A549 (cell line): ENCODE data around the gene RTN4IP1. TPM values are rescaled to one million over a fixed set of nuclear protein-coding genes. Genes with fewer than 3 reads are reported as not detected.
"Not testable (repeated sequence)": the region's sequence is repeated elsewhere in the genome, so short reads cannot be mapped to it uniquely, and the experiment has no call there.

Experiments
- ATAC-seq, 2 experiments: fragments of 200-7000 bp in 1 of 2; fragments of >200 bp in 1 of 2; cut with Nextera tagmentation in 1 of 2; cut with Tn5 transposase in 1 of 2; 3 replicates each; pipeline versions ENCODE4 v1.8.0 to v1.9.1; 2018 to 2020; ENCODE audit warnings: mild to moderate bottlenecking in 1 of 2, moderate library complexity in 1 of 2
- CTCF ChIA-PET: fragments of 300-600 bp; sonication (Branson Sonifier 250); formaldehyde crosslinking; extraction: SDS; loops from one replicate; lab custom pipeline; 2021; ENCODE audit warnings: antibody characterized with exemption, inconsistent platforms; lab: Yijun Ruan, JAX
- POLR2A ChIA-PET: fragments of 350-600 bp; formaldehyde crosslinking; extraction: SDS; loops from one replicate; lab custom pipeline; 2021; ENCODE audit warnings: antibody characterized with exemption, inconsistent platforms; lab: Yijun Ruan, JAX
- DNase-seq, 2 experiments: peaks; one replicate each; pipeline versions ENCODE4 v3.0.0 to v3.0.0-alpha.2; 2011 to 2016; ENCODE audit warnings: low read depth in 1 of 2, low spot score in 1 of 2
- FAIRE-seq: peaks from 2 replicates; lab custom pipeline; 2011; peaks lifted over from hg19 to GRCh38; lab: Jason Lieb, UNC
- H3K27ac ChIP-seq, 2 experiments: fragments of >200 bp; sonication (Bioruptor Twin); formaldehyde crosslinking; 3 replicates each; pipeline ENCODE4 v1.5.1; 2016 to 2017
- H3K4me1 ChIP-seq: fragments of >200 bp; sonication (Bioruptor Twin); formaldehyde crosslinking; 3 replicates; pipeline ENCODE4 v1.6.1; 2016
- H3K4me2 ChIP-seq: fragments of >200 bp; sonication (Bioruptor Twin); formaldehyde crosslinking; 3 replicates; pipeline ENCODE4 v1.6.1; 2016
- H3K4me3 ChIP-seq: fragments of >200 bp; sonication (Bioruptor Twin); formaldehyde crosslinking; 3 replicates; pipeline ENCODE4 v1.5.1; 2016
- H3K9me3 ChIP-seq: fragments of >200 bp; sonication (Bioruptor Twin); formaldehyde crosslinking; 3 replicates; pipeline ENCODE4 v1.6.1; 2016
- BHLHE40 ChIP-seq: IDR thresholded peaks from 2 replicates; pipeline ENCODE4 v1.6.1; 2012; ENCODE audit warnings: low read depth, low read length, inconsistent platforms
- CBX2 ChIP-seq: fragments of 200-600 bp; sonication (generic); IDR thresholded peaks from 2 replicates; pipeline ENCODE4 v1.6.1; 2016; ENCODE audit warnings: low read depth, mild to moderate bottlenecking, borderline replicate concordance
- CBX8 ChIP-seq: fragments of 200-600 bp; sonication (generic); IDR thresholded peaks from 2 replicates; pipeline ENCODE4 v1.6.1; 2016
- CTCF ChIP-seq: fragments of >200 bp; sonication (Bioruptor Twin); formaldehyde crosslinking; IDR thresholded peaks from 3 replicates; pipeline ENCODE4 v1.5.1; 2016
- EP300 ChIP-seq, 2 experiments: fragments of >200 bp; sonication (Bioruptor Twin); formaldehyde crosslinking; IDR thresholded peaks; 2 replicates in 1 of 2; 3 replicates in 1 of 2; pipeline ENCODE4 v1.6.1; 2016 to 2017
- FOSL2 ChIP-seq, 2 experiments: fragments of 450-650 bp in 1 of 2; fragments of >200 bp in 1 of 2; sonication (Bioruptor Twin) in 1 of 2; formaldehyde crosslinking; IDR thresholded peaks; 2 replicates each; pipeline versions ENCODE4 v1.5.0 to v1.6.1; 2016 to 2020; ENCODE audit warnings: mild to moderate bottlenecking in 1 of 2, moderate library complexity in 1 of 2
- HDAC2 ChIP-seq: fragments of 200-600 bp; sonication (generic); IDR thresholded peaks from 2 replicates; pipeline ENCODE4 v1.6.1; 2016
- HEYL ChIP-seq: fragments of 250-450 bp; sonication (Bioruptor Pico); IDR thresholded peaks from 2 replicates; pipeline ENCODE4 v1.8.0; 2021; ENCODE audit warnings: mild to moderate bottlenecking, moderate library complexity
- HOXA7 ChIP-seq: fragments of 250-450 bp; sonication (Bioruptor Pico); IDR thresholded peaks from 2 replicates; pipeline ENCODE4 v1.5.0; 2020; ENCODE audit warnings: mild to moderate bottlenecking, moderate library complexity
- JUNB ChIP-seq: fragments of >200 bp; sonication (Bioruptor Twin); formaldehyde crosslinking; IDR thresholded peaks from 2 replicates; pipeline ENCODE4 v1.6.1; 2016
- KDM1A ChIP-seq: fragments of 200-600 bp; sonication (generic); IDR thresholded peaks from 2 replicates; pipeline ENCODE4 v1.6.1; 2016; ENCODE audit warnings: low read depth, mild to moderate bottlenecking
- KDM5A ChIP-seq: fragments of 200-600 bp; sonication (generic); IDR thresholded peaks from 2 replicates; pipeline ENCODE4 v1.6.1; 2016; ENCODE audit warnings: antibody characterized with exemption, mild to moderate bottlenecking
- MAX ChIP-seq: IDR thresholded peaks from 2 replicates; pipeline ENCODE4 v1.6.1; 2012
- NFE2L2 ChIP-seq: fragments of 150-350 bp; conservative IDR thresholded peaks from 2 replicates; pipeline ENCODE4 v1.6.1; 2014; ENCODE audit warnings: low read length
- PBX3 ChIP-seq: IDR thresholded peaks from 2 replicates; pipeline ENCODE4 v1.6.1; 2012
- SMC3 ChIP-seq: fragments of >200 bp; sonication (Bioruptor Twin); formaldehyde crosslinking; IDR thresholded peaks from 3 replicates; pipeline ENCODE4 v1.6.1; 2018; ENCODE audit warnings: inconsistent platforms
- TP53 ChIP-seq: fragments of 250-450 bp; sonication (Bioruptor Pico); IDR thresholded peaks from 2 replicates; pipeline ENCODE4 v1.5.0; 2021; ENCODE audit warnings: mild to moderate bottlenecking, moderate library complexity
- WGBS: methylation state at CpG from one replicate; pipeline ENCODE4 v1.1.6; 2017; ENCODE audit errors: missing lambda C conversion rate; 5-methylcytosine and 5-hydroxymethylcytosine counted together
- polyA plus RNA-seq, 4 experiments: library from polyadenylated mRNA; depleted of rRNA in 3 of 4; stranded (reverse); fragments of >200 nt; fragmentation: RNase III in 1 of 4; extraction: RNeasy Plus Mini Kit Qiagen cat#74134 plus additional on column Dnase treatment in 1 of 4; gene quantifications; 2 replicates in 3 of 4; 3 replicates in 1 of 4; pipeline ENCODE4 v1.2.3, GENCODE V29; 2011 to 2017

RTN4IP1 gene
- polyA plus RNA-seq, 2 of the 4 experiments (the other 2 are of a cell fraction) = 13.9 to 15.1 TPM

GRCh38 chr6:106560996-106561685 lies 68.2 kb downstream of the RTN4IP1 start:
- peaks cover 36% of the 10 kb centered on the region for H3K4me1 ChIP-seq
- ChIA-PET CTCF (interaction anchor here (0.8 to 17.8 kb wide), 12 partner anchors 9 to 419 kb away, joined by 3 to 195 read pairs (median 4); no protein-coding TSS in a partner anchor), POLR2A (no interaction called here)
- TF ChIP-seq JUNB (peak; percentile 49; the same call in 1 of the 2 replicates), KDM1A (no peak), CBX2 (no peak), FOSL2 (IDR thresholded peaks at IDR 0.05) (peak; percentile 36; the same call in 1 of the 2 replicates), FOSL2 (CRISPR knock-in tag; IDR thresholded peaks at IDR 0.05) (peak; percentile 63; the same call in 1 of the 2 replicates), HOXA7 (CRISPR knock-in tag) (no peak), SMC3 (0 out of 3 replicates have a peak, but pooled peaks have one; percentile 7), CTCF (no peak)
- H3K4me3 ChIP-seq = no peak overlapping the region
- no peaks in the 10 kb centered on the region for H3K9me3 ChIP-seq
- H3K4me2 ChIP-seq = peak overlapping the region; percentile 41
- H3K27ac ChIP-seq = peak overlapping the region in 1 of 2 experiments; percentile 71; a peak in 3 of 6 replicates
- FAIRE-seq (no peak), DNase-seq (no peak), ATAC-seq (no peak; a peak in 1 of 6 replicates)
- WGBS = 69% methylated on average over 7 of the region's 7 CpGs

GRCh38 chr6:106559659-106560058 lies 69.6 kb downstream of the RTN4IP1 start:
- H3K4me3 ChIP-seq, H3K4me2 ChIP-seq, POLR2A ChIA-PET, FAIRE-seq, H3K9me3 ChIP-seq, DNase-seq, ATAC-seq: not testable (repeated sequence)
- Histone ChIP-seq H3K4me1 (peaks cover 36% of the 10 kb centered on the region), H3K27ac (peak overlapping the region in 1 of 2 experiments; percentile 48; a peak in 2 of 6 replicates)
- CTCF ChIA-PET = interaction anchor here (2.0 to 17.8 kb wide), 2 partner anchors 117 to 220 kb away, joined by 4 to 195 read pairs; no protein-coding TSS in a partner anchor
- 84% methylated on average over 5 of the region's 5 CpGs for WGBS

GRCh38 chr6:106558364-106558763 lies 70.9 kb downstream of the RTN4IP1 start:
- 92% methylated on average over 4 of the region's 4 CpGs for WGBS
- Histone ChIP-seq H3K4me1 (peaks cover 36% of the 10 kb centered on the region), H3K4me3 (no peak overlapping the region), H3K9me3 (no peaks in the 10 kb centered on the region)
- FAIRE-seq (no peak), ATAC-seq (no peak)
- TF ChIP-seq MAX = no peak
- TF ChIP-seq HDAC2 = no peak
- TF ChIP-seq TP53 (CRISPR knock-in tag) = no peak
- no peak for TF ChIP-seq NFE2L2
- no peak for TF ChIP-seq PBX3
- TF ChIP-seq EP300 (IDR thresholded peaks at IDR 0.05) = no peak
- no peak for TF ChIP-seq BHLHE40
- TF ChIP-seq HEYL (CRISPR knock-in tag) = no peak
- no peak for TF ChIP-seq CBX8
- TF ChIP-seq KDM5A = no peak
- TF ChIP-seq, all 56 proteins: peak for 0
- no peak for DNase-seq
- Histone ChIP-seq H3K27ac (peak overlapping the region in 1 of 2 experiments; percentile 27; a peak in 1 of 6 replicates), H3K4me2 (peak overlapping the region; percentile 4; the same call in 1 of the 3 replicates)
- CTCF ChIA-PET = interaction anchor here (1.2 to 17.8 kb wide), 3 partner anchors 8 to 219 kb away, joined by 3 to 195 read pairs (median 19); no protein-coding TSS in a partner anchor
- POLR2A ChIA-PET = no interaction called here
